ENCODE results near the gene CFAP44. TPM values are rescaled to one million over a fixed set of nuclear protein-coding genes. Genes with fewer than 3 reads are reported as not detected.

CFAP44 gene
- total and polyA plus RNA-seq, 2 donors (not counting 3 experiments of a cell fraction or from before 2014, with no cell fraction given), result 1.5 to 4.7 TPM

GRCh38 chr3:113468539-113468938 is 27.2 kb upstream of the CFAP44 start:
- Histone ChIP-seq H3K9me3 (replicated peaks; ENCODE audit: control insufficient read depth, insufficient read depth, low read length) (no peaks in the 10 kb centered on the region), H3K27ac (ENCODE audit: insufficient read depth, low read depth, low read length) (no peak overlapping the region), H3K9ac (replicated peaks; ENCODE audit: extremely low read depth, insufficient read depth, low read length) (no peak overlapping the region), H3K4me2 (ENCODE audit: insufficient read depth, low read length) (no peak overlapping the region), H3K36me3 (ENCODE audit: control insufficient read depth in 2 of 2, extremely low read depth in 1 of 2, insufficient read depth in 2 of 2, low read length in 2 of 2) (peaks cover 2 to 5% of the 10 kb centered on the region in 2 experiments), H3K27me3 (ENCODE audit: control insufficient read depth in 2 of 2, insufficient read depth in 2 of 2, low read length in 2 of 2) (no peaks in the 10 kb centered on the region), H3K9me1 (replicated peaks; ENCODE audit: control insufficient read depth, extremely low read depth, insufficient read depth, low read length) (no peaks in the 10 kb centered on the region), H3K4me1 (ENCODE audit: control insufficient read depth, extremely low read depth, insufficient read depth, low read length) (no peaks in the 10 kb centered on the region), H4K20me1 (replicated peaks; ENCODE audit: control insufficient read depth, extremely low read depth, insufficient read depth, low read length) (no peaks in the 10 kb centered on the region), H3K79me2 (ENCODE audit: control insufficient read depth, insufficient read depth, low read length) (no peaks in the 10 kb centered on the region), H3K4me3 (replicated peaks in 1 of 3; ENCODE audit: insufficient read depth in 1 of 3, low read depth in 1 of 3, low read length in 3 of 3) (no peak overlapping the region), H2AFZ (ENCODE audit: low read depth, low read length) (no peak overlapping the region)
- dilution Hi-C loops (cut with MboI; ENCODE audit: extremely low pct_ligation_motif_present, low sequenced_read_pairs) (no loop called here), intact Hi-C loops (cut with micrococcal nuclease) (no loop called here)
- FAIRE-seq (no peak), DNase-seq (ENCODE audit: low read depth, low spot score) (no peak)
- TF ChIP-seq JUN (IDR thresholded peaks at IDR 0.05; ENCODE audit: borderline replicate concordance, insufficient read depth, insufficient read length, low read depth), result no peak
- no peak for TF ChIP-seq GATA2 (IDR thresholded peaks at IDR 0.05; ENCODE audit: insufficient read depth, insufficient read length, low read depth, low read length)
- no peak for TF ChIP-seq EZH2 (IDR thresholded peaks at IDR 0.05; ENCODE audit: borderline replicate concordance, low read depth, low read length, severe bottlenecking)
- no peak for TF ChIP-seq POLR2AphosphoS5 (IDR thresholded peaks at IDR 0.05; ENCODE audit: insufficient read depth, low read depth, low read length)
- no peak for TF ChIP-seq POLR2A (IDR thresholded peaks at IDR 0.05; ENCODE audit: low read depth, low read length)
- no peak for TF ChIP-seq MYC (IDR thresholded peaks at IDR 0.05; ENCODE audit: low read depth, low read length)
- TF ChIP-seq MAX (IDR thresholded peaks at IDR 0.05; ENCODE audit: insufficient read depth, insufficient read length), result no peak
- TF ChIP-seq FOS (IDR thresholded peaks at IDR 0.05; ENCODE audit: borderline replicate concordance, insufficient read depth, low read length), result no peak
- no peak for TF ChIP-seq CTCF (IDR thresholded peaks at IDR 0.05; ENCODE audit: extremely low read depth in 1 of 2, insufficient read depth in 1 of 2, low read depth in 1 of 2, low read length in 2 of 2)
- BruUV-seq (replicated peaks), result no TSS peak
- ChIA-PET POLR2A (no interaction called here), CTCF (interaction anchor here (1.4 to 1.7 kb wide), 2 partner anchors 12 to 159 kb away, joined by 3 to 5 read pairs; no protein-coding TSS in a partner anchor)
